22Rv1 (cell line): ENCODE data around the gene SLC35D3.

Experiments used
- ZFX ChIP-seq: fragments of 450-650 bp; IDR thresholded peaks from 2 replicates; pipeline ENCODE4 v1.6.1; 2017; ENCODE audit warnings: antibody characterized with exemption, borderline replicate concordance
- TF ChIP-seq, protein P1 (sequence below): fragments of 450-650 bp; IDR thresholded peaks from 2 replicates; pipeline ENCODE4 v1.5.1; 2017; ENCODE audit warnings: mild to moderate bottlenecking

DNA sequence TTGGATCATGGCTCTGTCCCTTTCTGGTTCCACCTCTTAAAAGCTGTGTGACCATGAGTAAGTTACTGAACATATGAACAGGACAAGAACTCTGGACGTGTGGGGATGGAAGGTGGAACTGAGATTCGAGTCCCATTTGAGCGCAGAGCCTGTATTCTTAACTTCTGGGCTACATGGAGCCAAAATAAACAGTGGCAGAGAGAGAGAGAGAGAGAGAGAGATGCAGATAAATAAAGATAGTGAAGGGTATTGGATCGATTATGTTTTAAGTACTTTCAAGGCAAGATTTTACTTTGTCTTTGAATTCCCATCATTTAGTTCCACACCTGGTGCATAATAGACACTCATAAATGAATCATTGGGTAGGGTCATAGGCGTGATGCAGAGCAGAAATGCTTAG is 39.7 kb downstream of the SLC35D3 start:
- TF ChIP-seq, protein P1, sequence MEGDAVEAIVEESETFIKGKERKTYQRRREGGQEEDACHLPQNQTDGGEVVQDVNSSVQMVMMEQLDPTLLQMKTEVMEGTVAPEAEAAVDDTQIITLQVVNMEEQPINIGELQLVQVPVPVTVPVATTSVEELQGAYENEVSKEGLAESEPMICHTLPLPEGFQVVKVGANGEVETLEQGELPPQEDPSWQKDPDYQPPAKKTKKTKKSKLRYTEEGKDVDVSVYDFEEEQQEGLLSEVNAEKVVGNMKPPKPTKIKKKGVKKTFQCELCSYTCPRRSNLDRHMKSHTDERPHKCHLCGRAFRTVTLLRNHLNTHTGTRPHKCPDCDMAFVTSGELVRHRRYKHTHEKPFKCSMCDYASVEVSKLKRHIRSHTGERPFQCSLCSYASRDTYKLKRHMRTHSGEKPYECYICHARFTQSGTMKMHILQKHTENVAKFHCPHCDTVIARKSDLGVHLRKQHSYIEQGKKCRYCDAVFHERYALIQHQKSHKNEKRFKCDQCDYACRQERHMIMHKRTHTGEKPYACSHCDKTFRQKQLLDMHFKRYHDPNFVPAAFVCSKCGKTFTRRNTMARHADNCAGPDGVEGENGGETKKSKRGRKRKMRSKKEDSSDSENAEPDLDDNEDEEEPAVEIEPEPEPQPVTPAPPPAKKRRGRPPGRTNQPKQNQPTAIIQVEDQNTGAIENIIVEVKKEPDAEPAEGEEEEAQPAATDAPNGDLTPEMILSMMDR, result no peak
- no peak for TF ChIP-seq ZFX
